Measurements from ENCODE around the gene PHLDB1. TPM values are rescaled to one million over a fixed set of nuclear protein-coding genes. Genes with fewer than 3 reads are reported as not detected.
A peak's percentile ranks its signal among the peaks of the same experiment; 100 is the strongest.
"Not testable (repeated sequence)": the region's sequence is repeated elsewhere in the genome, so short reads cannot be mapped to it uniquely, and the experiment has no call there.

The PHLDB1 gene
- total and polyA plus RNA-seq, 2 donors = 54.0 to 112 TPM

GRCh38 chr11:118594984-118595383 lies 12.4 kb upstream of the PHLDB1 start:
- not testable (repeated sequence) for H3K27ac ChIP-seq (ENCODE audit: low read depth); H3K4me3 ChIP-seq (ENCODE audit: low read depth, low read length); H3K4me1 ChIP-seq (ENCODE audit: insufficient read depth); H3K36me3 ChIP-seq (ENCODE audit: insufficient read depth); DNase-seq (ENCODE audit: extremely low spot score)
- 48% methylated on average over 5 of the region's 5 CpGs for WGBS

- Histone ChIP-seq H3K4me1 (ENCODE audit: insufficient read depth) (no peaks in the 10 kb centered on the region), H3K4me3 (ENCODE audit: low read depth, low read length) (no peak overlapping the region), H3K27ac (ENCODE audit: low read depth) (no peak overlapping the region), H3K36me3 (ENCODE audit: insufficient read depth) (peaks cover 5% of the 10 kb centered on the region)
- DNase-seq (ENCODE audit: extremely low spot score) = no peak
- 86% methylated on average over 16 of the region's 16 CpGs for WGBS
These were observed 10.9 kb upstream of the PHLDB1 start for GRCh38 chr11:118596224-118597146.

DNA sequence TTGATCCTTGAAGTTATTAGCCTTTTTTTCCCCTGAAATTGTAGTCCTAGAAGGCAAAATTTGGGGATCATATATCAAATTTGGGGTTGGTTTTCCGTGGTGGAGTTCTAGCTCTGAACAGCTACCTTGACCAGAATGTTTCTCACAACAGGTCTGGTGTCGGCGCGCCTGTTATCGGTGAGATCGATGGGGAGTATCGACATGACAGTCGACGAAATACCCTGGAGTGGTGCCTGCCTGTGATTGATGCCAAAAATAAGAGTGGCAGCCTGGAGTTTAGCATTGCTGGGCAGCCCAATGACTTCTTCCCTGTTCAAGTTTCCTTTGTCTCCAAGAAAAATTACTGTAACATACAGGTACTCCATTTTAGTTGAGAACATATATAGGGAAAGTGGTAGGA lies 9.9 kb upstream of the PHLDB1 start:
- H3K36me3 ChIP-seq (ENCODE audit: insufficient read depth) = peaks cover 6% of the 10 kb centered on the region
- no peak overlapping the region for H3K27ac ChIP-seq (ENCODE audit: low read depth)
- DNase-seq (ENCODE audit: extremely low spot score) = no peak

GRCh38 chr11:118602331-118602730 lies 5.1 kb upstream of the PHLDB1 start:
- Histone ChIP-seq H3K36me3 (ENCODE audit: insufficient read depth) (peaks cover 4% of the 10 kb centered on the region), H3K27ac (ENCODE audit: low read depth) (no peak overlapping the region), H3K4me1 (ENCODE audit: insufficient read depth) (no peaks in the 10 kb centered on the region), H3K4me3 (ENCODE audit: low read depth, low read length) (no peak overlapping the region)
- WGBS = 53% methylated on average over 3 of the region's 3 CpGs
- no peak for DNase-seq (ENCODE audit: extremely low spot score)

More for the DNA sequence above, 9.9 kb upstream of the PHLDB1 start:
- H3K4me1 ChIP-seq (ENCODE audit: insufficient read depth) = no peaks in the 10 kb centered on the region
- H3K4me3 ChIP-seq (ENCODE audit: low read depth, low read length) = no peak overlapping the region
- WGBS = 92% methylated on average over 9 of the region's 9 CpGs

DNA sequence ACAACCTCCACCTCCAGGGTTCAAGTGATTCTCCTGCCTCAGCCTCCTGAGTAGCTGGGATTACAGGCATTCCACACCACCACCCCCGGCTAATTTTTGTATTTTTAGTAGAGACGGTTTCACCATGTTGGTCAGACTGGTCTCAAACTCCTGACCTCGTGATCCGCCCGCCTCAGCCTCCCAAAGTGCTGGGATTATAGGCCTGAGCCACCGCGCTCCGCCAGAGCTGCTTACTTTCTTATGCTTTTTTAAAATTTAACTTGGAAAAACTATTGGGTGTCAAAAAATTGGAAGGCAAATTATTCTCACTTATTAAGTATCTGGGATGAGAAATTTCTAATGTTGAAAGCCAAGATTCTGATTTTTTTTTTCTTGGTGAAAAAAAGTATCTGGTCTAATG lies 3.7 kb upstream of the PHLDB1 start:
- H3K27ac ChIP-seq (ENCODE audit: low read depth); DNase-seq (ENCODE audit: extremely low spot score): not testable (repeated sequence)
- 83% methylated on average over 8 of the region's 8 CpGs for WGBS

DNA sequence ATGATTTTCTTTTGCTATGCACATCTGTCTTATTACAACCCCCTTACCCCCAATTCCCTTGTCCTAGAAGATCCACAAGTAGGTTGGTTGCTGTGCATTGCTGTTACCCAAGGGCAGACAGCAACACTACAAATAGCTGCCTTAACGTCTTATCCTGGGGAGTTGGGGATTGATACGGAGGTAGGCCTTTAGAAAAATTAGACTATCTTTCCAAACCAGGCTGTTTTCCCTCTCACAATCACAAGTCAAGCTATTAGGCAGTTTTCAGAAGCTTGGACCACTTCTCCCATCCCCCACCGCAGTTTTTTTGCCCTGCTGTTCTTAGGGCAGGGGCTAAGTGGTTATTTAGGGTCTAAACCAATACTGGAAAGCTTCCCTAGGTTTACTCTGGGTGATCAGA lies 2.8 kb upstream of the PHLDB1 start:
- no peak overlapping the region for H3K4me3 ChIP-seq (ENCODE audit: low read depth, low read length)
- no peaks in the 10 kb centered on the region for H3K4me1 ChIP-seq (ENCODE audit: insufficient read depth)
- H3K27ac ChIP-seq (ENCODE audit: low read depth) = peak overlapping the region; percentile 82
- H3K36me3 ChIP-seq (ENCODE audit: insufficient read depth) = peaks cover 4% of the 10 kb centered on the region
- no peak for DNase-seq (ENCODE audit: extremely low spot score)
- 55% methylated on average over 3 of the region's 3 CpGs for WGBS

More for the DNA sequence above, 3.7 kb upstream of the PHLDB1 start:
- H3K4me1 ChIP-seq (ENCODE audit: insufficient read depth); H3K4me3 ChIP-seq (ENCODE audit: low read depth, low read length); H3K36me3 ChIP-seq (ENCODE audit: insufficient read depth): not testable (repeated sequence)

DNA sequence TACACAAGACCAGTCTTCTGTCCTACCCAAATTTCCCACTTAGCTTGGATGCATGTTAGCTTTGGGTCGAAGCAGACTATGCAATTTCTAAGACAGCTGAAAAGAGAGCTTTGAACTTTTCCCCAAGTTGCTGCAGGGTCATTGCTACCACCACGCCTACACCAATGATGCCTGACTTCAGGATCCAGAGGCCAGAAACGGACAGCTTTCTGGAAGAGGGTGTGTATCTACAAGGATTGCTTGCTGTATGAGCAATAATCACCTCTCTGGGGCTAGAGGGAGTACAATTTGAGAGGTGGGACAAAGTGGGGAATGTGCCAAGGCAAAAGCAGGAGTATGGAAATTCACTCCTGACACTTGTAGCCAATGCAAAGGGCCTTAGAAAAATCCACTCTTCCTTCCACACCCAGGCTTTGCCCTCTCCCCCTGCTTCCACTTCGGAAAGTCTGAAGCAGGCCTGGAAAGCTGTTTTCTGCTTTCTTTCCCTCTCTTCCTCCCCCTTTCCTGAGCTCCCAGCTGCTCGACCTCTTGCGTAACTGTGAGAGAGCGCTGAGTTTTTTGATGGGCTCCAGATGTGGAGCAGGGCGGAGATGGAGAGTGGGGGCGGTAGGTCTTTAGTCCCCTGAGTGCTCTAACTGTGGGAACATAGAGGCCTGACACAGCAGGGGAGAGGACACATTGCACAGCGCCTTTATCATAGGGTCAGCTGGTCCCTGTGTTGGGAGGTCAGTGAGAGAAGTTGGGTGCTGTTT lies 2.1 kb upstream of the PHLDB1 start:
- Histone ChIP-seq H3K27ac (ENCODE audit: low read depth) (peak overlapping the region; percentile 85), H3K4me1 (ENCODE audit: insufficient read depth) (no peaks in the 10 kb centered on the region), H3K4me3 (ENCODE audit: low read depth, low read length) (no peak overlapping the region), H3K36me3 (ENCODE audit: insufficient read depth) (peaks cover 4% of the 10 kb centered on the region)
- WGBS = 32% methylated on average over 10 of the region's 10 CpGs
- peak; percentile 91 for DNase-seq (ENCODE audit: extremely low spot score)

- no peak for DNase-seq (ENCODE audit: extremely low spot score)
- Histone ChIP-seq H3K4me3 (ENCODE audit: low read depth, low read length) (no peak overlapping the region), H3K27ac (ENCODE audit: low read depth) (peak overlapping the region; percentile 85), H3K4me1 (ENCODE audit: insufficient read depth) (no peaks in the 10 kb centered on the region), H3K36me3 (ENCODE audit: insufficient read depth) (peaks cover 3% of the 10 kb centered on the region)
- whole genome bisulfite sequencing = 59% methylated on average over 7 of the region's 7 CpGs
These were observed 1.1 kb upstream of the PHLDB1 start for GRCh38 chr11:118606157-118606843.

DNA sequence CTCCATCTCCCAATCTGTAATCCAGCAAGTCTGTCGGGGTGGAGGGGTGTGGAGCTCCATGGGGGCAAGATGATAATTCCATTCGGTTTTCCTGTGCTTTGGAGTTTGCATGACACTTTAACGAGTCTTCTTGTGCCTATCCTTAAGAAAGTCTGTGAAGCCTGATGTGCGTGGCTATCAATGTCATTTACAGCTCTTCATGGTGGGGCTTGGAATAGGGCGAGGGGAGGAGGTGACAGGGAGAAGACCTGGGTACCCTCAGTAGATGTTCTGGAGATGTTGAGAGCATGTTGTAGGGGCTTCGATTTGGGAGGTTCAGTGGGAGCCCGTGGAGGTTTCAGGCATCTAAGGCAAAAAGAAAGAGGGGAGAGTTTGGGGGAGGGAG lies 579 bp upstream of the PHLDB1 start:
- 65% methylated on average over 7 of the region's 7 CpGs for WGBS
- no peak overlapping the region for H3K4me3 ChIP-seq (ENCODE audit: low read depth, low read length)
- no peak for DNase-seq (ENCODE audit: extremely low spot score)

DNA sequence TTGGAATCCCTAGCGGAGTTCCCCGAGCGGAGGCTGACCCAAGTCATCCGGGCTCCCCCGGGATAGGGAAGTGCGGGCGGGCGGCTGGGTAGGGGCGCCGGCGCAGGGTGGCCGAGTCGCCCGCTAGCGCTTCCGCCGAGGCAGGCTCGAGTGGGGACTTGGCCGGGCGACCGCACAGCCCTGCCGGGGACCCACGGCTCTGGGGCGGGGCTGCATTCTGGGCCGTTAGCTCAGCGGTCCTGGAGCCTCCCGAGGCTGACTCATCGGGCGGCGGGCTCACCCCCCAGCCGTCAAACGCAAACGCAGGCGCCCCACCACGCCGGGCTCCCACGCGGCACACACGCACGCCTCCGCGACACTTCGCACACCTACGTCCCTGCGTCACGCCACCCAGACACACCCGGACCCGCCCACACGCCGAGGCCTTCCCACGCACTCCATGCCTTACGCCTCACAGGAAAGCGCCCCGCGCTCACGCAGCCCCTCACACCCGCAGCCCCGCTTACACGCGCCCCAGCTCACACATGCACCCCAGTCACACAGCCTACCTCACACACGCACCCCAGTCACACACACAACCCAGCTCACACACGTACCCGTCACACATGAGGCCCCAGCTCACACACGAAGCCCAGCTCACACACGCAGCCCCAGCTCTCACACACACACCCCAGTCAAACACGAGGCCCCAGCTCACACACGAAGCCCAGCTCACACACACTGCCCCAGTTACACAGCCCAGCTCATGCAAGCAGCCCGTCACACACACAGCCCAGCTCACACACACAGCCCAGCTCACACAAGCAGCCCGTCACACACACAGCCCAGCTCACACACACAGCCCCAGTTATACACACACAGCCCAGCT lies 1.2 kb downstream of the PHLDB1 start:
- H3K4me3 ChIP-seq (ENCODE audit: low read depth, low read length) = peak overlapping the region; percentile 62
- no peaks in the 10 kb centered on the region for H3K4me1 ChIP-seq (ENCODE audit: insufficient read depth)
- DNase-seq (ENCODE audit: extremely low spot score) = no peak
- no peaks in the 10 kb centered on the region for H3K36me3 ChIP-seq (ENCODE audit: insufficient read depth)
- H3K27ac ChIP-seq (ENCODE audit: low read depth) = peak overlapping the region; percentile 96
- WGBS = 12% methylated on average over 69 of the region's 69 CpGs

More for the DNA sequence above, 579 bp upstream of the PHLDB1 start:
- H3K4me1 ChIP-seq (ENCODE audit: insufficient read depth) = no peaks in the 10 kb centered on the region
- H3K27ac ChIP-seq (ENCODE audit: low read depth) = peak overlapping the region; percentile 85
- no peaks in the 10 kb centered on the region for H3K36me3 ChIP-seq (ENCODE audit: insufficient read depth)

DNA sequence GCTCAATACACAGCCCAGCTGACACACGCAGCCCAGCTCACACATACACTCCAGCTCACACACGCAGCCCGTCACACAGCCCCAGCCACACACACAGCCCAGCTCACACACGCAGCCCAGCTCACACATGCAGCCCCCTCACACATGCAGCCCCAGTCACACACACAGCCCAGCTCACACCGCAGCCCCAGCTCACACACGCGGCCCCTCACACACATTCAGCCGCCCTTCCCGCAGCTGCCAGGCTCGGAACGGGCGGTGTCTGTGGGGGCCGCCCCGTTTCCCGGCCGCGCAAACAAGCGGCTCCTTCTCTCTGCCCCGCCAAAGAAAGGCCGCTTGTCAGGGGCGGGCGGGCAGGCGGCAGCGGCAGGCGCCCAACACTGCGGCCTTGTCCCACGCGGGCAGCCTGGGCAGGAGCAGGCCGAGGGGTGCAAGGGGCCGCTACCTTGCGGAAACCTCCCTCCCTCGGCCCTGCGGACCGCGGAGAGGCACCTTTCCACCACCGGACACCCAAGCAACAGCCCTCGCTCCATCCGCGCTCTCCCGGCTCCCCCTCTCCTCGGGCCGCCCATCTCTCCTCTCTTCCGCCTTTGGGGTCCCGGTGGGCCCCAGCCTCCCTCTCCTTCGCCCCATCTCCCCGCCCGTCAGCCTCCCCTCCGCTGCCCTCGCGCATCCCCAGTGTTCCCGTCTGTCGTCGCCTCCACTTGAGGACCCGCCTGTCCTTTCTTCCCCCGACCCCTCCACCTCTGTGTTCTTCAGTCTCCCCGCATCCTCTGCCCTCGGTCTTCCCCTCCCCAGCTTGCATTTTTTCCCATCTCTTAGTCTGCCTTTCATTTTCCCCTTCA lies 2.2 kb downstream of the PHLDB1 start:
- 45% methylated on average over 57 of the region's 57 CpGs for WGBS
- H3K27ac ChIP-seq (ENCODE audit: low read depth) = peak overlapping the region; percentile 80
- DNase-seq (ENCODE audit: extremely low spot score) = no peak
- no peaks in the 10 kb centered on the region for H3K4me1 ChIP-seq (ENCODE audit: insufficient read depth)
- no peaks in the 10 kb centered on the region for H3K36me3 ChIP-seq (ENCODE audit: insufficient read depth)
- peak overlapping the region; percentile 53 for H3K4me3 ChIP-seq (ENCODE audit: low read depth, low read length)

DNA sequence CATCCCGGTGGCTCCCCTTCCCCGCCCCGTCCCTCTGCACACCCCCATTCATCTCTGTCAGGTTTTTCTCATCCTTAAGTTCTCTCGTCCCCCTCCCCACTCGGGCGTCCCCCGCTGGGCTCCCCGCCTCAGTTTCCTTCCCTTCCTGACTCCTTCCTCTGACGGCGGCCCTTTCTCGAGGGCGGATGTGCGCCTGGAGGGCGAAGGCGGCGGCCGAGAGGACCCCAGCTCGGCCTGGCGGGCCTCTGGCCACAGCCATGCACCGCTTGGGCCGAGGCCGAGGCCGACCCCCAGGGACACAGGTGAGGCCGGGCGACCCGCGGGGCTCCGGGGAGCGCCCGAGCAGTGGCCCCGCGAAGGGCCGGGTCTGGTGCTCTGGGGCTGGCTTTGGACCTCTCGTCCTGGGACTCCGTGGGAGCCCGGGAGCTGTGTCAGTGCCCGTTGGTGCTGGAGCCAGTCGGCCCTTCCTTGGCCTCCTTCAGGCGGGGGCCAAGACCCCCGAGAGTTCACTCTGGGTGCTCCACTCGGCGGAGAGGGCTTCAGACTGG lies 2.9 kb downstream of the PHLDB1 start:
- Histone ChIP-seq H3K4me1 (ENCODE audit: insufficient read depth) (no peaks in the 10 kb centered on the region), H3K4me3 (ENCODE audit: low read depth, low read length) (peak overlapping the region; percentile 53), H3K27ac (ENCODE audit: low read depth) (peak overlapping the region; percentile 44), H3K36me3 (ENCODE audit: insufficient read depth) (no peaks in the 10 kb centered on the region)
- no peak for DNase-seq (ENCODE audit: extremely low spot score)
- WGBS = 43% methylated on average over 42 of the region's 42 CpGs

Measured in urinary bladder (tissue), 4 donors.